HUES64 (cell line): ENCODE results near the gene RLIM.
A peak's percentile ranks its signal among the peaks of the same experiment; 100 is the strongest.

Experiments used
- H3K27ac ChIP-seq: 2 replicates; pipeline ENCODE4 v1.7.0; 2013; ENCODE audit warnings: low read depth, low read length, inconsistent platforms
- H3K27me3 ChIP-seq: 2 replicates; pipeline ENCODE4 v1.6.1; 2013; ENCODE audit warnings: mild to moderate bottlenecking, low read length; ENCODE audit not compliant: insufficient read depth
- H3K36me3 ChIP-seq: 2 replicates; pipeline ENCODE4 v1.6.1; 2013; ENCODE audit warnings: mild to moderate bottlenecking, low read length; ENCODE audit not compliant: insufficient read depth
- H3K4me1 ChIP-seq: 2 replicates; pipeline ENCODE4 v1.6.1; 2013; ENCODE audit warnings: mild to moderate bottlenecking, low read length, moderate library complexity; ENCODE audit not compliant: insufficient read depth
- H3K4me3 ChIP-seq: 2 replicates; pipeline ENCODE4 v1.5.1; 2013; ENCODE audit warnings: mild to moderate bottlenecking, low read length, moderate library complexity
- H3K9ac ChIP-seq: 2 replicates; pipeline ENCODE4 v1.6.1; 2013; ENCODE audit warnings: mild to moderate bottlenecking, low read depth, low read length
- H3K9me3 ChIP-seq: 2 replicates; pipeline ENCODE4 v1.6.1; 2013; ENCODE audit warnings: low read depth, low read length; ENCODE audit not compliant: insufficient read depth
- WGBS: fragments of 150-250, 120-280 bp; methylation state at CpG from one replicate; pipeline ENCODE4 v1.1.7; 2013; ENCODE audit warnings: missing lambda C conversion rate; 5-methylcytosine and 5-hydroxymethylcytosine counted together

Gene RLIM

GRCh38 chrX:74579597-74580198 lies 34.7 kb downstream of the RLIM start:
- WGBS = 82% methylated on average over 3 of the region's 3 CpGs
- Histone ChIP-seq H3K36me3 (no peaks in the 10 kb centered on the region), H3K27me3 (no peaks in the 10 kb centered on the region), H3K9me3 (no peaks in the 10 kb centered on the region), H3K4me3 (no peak overlapping the region), H3K27ac (no peak overlapping the region), H3K4me1 (no peaks in the 10 kb centered on the region), H3K9ac (no peak overlapping the region)

DNA sequence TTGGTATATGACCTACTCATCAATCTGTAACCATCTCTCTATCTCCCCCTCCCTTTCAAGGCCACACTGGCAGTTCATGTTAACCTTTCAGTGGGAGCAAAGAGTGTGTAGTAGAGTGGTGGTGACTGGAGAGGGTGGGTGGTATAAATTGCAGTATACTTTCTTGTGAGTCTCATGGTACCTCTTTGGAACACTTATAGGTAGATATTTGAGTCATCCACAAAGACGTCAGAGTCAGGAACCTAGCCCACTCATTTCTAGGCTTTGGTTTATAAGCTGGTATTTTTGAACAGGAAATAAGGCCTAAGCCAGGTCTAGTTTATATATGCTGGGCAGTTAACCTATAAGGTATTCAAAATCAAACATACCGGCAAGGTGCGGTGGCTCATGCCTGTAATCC lies 36.3 kb downstream of the RLIM start:
- WGBS = 97% methylated on average over 3 of the region's 3 CpGs
- no peaks in the 10 kb centered on the region for H3K9me3 ChIP-seq
- H3K27ac ChIP-seq = no peak overlapping the region
- no peak overlapping the region for H3K4me3 ChIP-seq
- no peak overlapping the region for H3K9ac ChIP-seq
- H3K27me3 ChIP-seq = no peaks in the 10 kb centered on the region
- no peaks in the 10 kb centered on the region for H3K4me1 ChIP-seq
- no peaks in the 10 kb centered on the region for H3K36me3 ChIP-seq

GRCh38 chrX:74557378-74557777 lies 57.0 kb downstream of the RLIM start:
- H3K9me3 ChIP-seq = no peaks in the 10 kb centered on the region
- H3K9ac ChIP-seq = no peak overlapping the region
- H3K27ac ChIP-seq = no peak overlapping the region
- no peaks in the 10 kb centered on the region for H3K36me3 ChIP-seq
- H3K27me3 ChIP-seq = no peaks in the 10 kb centered on the region
- no peaks in the 10 kb centered on the region for H3K4me1 ChIP-seq
- WGBS = no CpG with 5 or more reads among the region's 2 CpGs
- no peak overlapping the region for H3K4me3 ChIP-seq

DNA sequence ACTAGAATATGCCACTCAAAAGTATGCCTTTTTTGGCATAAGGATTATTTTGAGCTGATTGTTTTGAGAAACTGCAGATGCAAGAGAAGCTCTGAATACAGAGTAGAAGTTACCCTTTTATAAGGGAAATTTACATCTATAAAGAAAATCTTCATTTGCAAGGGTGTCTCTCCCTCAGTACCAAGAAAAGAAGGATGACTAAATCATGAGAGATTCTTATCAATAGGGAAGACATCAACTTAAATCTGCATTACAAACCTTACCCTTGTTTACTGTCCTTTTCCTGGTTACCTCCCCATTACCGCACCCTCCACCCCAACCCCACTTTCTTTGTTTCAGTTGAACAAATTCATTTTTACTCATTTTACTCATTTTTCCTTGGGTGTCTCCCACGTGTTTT lies 62.5 kb downstream of the RLIM start:
- Histone ChIP-seq H3K4me1 (0 out of 2 replicates have a peak, but pooled peaks cover 3% of the 10 kb centered on the region), H3K4me3 (no peak overlapping the region), H3K27me3 (no peaks in the 10 kb centered on the region), H3K27ac (peak overlapping the region; percentile 59; the same call in 1 of the 2 replicates), H3K36me3 (no peaks in the 10 kb centered on the region), H3K9me3 (no peaks in the 10 kb centered on the region), H3K9ac (no peak overlapping the region)
- 63% methylated on average over 1 of the region's 2 CpGs for WGBS

- Histone ChIP-seq H3K36me3 (no peaks in the 10 kb centered on the region), H3K9ac (no peak overlapping the region), H3K27ac (no peak overlapping the region), H3K27me3 (no peaks in the 10 kb centered on the region), H3K4me3 (no peak overlapping the region), H3K4me1 (0 out of 2 replicates have a peak, but pooled peaks cover 3% of the 10 kb centered on the region), H3K9me3 (no peaks in the 10 kb centered on the region)
- WGBS = 27% methylated on average over 24 of the region's 24 CpGs
Measured at GRCh38 chrX:74550295-74550802, 64.1 kb downstream of the RLIM start.

- Histone ChIP-seq H3K9ac (no peak overlapping the region), H3K4me1 (0 out of 2 replicates have a peak, but pooled peaks cover 3% of the 10 kb centered on the region), H3K36me3 (no peaks in the 10 kb centered on the region), H3K27ac (no peak overlapping the region), H3K27me3 (no peaks in the 10 kb centered on the region), H3K4me3 (no peak overlapping the region), H3K9me3 (no peaks in the 10 kb centered on the region)
- 79% methylated on average over 1 of the region's 1 CpG for whole genome bisulfite sequencing
Measured at GRCh38 chrX:74546984-74547383, 67.4 kb downstream of the RLIM start.

DNA sequence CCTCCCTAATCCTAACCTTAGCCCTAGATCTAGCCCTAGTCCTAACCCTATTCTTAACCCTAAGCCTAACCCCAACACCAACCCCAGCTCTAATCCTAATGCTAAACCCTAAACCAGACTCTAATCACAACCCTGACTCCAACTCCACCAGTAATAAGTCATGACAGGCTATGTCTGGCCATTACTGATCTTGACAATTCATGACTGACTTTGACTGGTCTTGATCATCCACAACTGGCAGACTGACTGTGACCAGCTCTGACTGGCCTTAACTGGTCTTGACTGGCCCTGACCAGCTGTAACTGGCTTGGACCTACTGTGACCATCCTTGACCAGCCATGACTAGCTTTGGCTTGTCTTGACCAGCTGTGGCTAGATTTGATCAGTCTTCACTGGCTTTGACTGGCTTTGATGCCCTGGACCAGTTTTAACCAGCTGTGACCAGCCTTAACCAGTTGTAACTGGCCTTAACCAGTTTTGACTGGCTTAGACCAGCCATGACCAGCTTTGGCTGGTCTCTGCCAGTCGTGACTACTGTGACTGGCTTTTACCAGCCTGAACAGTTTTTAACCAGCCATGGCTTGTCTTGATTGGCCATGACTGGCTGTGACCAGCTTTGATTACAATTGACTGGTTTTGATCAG lies 68.4 kb downstream of the RLIM start:
- 84% methylated on average over 1 of the region's 1 CpG for WGBS
- H3K4me1 ChIP-seq = 0 out of 2 replicates have a peak, but pooled peaks cover 3% of the 10 kb centered on the region

DNA sequence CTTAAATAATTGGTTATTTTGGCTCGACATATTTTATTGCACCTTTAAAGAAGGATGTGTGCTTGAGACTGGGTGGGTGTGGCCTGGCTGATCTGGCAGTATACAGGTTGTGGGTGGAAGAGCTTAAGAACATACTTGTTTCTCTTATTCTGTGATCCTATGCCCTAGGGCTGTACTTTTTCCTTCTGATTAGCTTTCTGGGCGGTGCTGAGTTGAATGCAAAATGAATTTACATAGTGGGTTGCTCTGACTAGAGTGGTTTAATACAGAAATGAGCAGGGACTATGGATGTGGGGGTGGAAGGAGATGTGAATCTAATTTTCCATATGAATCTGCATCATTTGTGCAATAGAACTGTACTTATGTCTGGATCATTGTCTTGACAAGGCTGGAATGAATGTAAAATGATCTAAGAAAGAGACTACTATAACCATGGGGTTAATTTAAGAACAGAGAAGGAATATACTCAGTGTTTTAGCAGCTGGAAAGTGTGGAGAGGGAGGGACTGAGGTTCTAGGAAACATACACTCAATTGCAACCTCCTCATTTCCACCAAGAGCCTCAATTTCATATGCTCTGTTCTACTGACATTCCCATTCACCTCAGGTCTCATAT lies 73.7 kb downstream of the RLIM start:
- 90% methylated on average over 2 of the region's 2 CpGs for WGBS

More for the DNA sequence above, 68.4 kb downstream of the RLIM start:
- no peaks in the 10 kb centered on the region for H3K9me3 ChIP-seq
- no peak overlapping the region for H3K9ac ChIP-seq
- no peaks in the 10 kb centered on the region for H3K27me3 ChIP-seq
- H3K27ac ChIP-seq = no peak overlapping the region
- H3K36me3 ChIP-seq = no peaks in the 10 kb centered on the region
- no peak overlapping the region for H3K4me3 ChIP-seq

DNA sequence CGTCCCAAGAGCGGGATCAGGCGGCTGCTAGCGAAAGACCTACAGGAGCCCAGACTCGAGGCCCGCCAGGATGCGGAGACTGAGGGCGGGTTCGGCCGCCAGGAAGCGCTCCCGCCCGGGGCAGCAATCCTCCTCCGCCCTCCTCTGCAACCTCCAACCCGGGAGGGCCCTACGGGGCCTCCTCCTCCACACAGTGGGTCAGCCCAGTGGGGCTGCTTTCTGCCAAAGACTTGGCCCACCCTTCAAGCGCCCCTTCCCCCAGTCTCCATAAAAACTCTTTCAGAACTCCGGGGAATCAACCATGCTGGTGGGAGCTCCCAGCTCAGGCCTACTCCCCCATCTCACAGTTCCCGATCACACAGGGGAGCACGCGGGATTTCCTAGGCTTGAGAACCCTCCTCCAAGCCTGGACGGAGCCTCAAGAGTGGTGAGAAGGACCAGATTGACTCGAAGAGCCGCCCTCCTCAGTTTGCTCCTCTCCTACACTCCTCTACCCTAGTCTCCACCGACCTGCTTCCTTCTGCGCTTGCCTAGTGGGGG lies 77.5 kb downstream of the RLIM start:
- no peak overlapping the region; the same call in 1 of the 2 replicates for H3K27ac ChIP-seq
- peak overlapping the region; percentile 60 for H3K4me3 ChIP-seq
- peak overlapping the region; percentile 64 for H3K9ac ChIP-seq
- no peaks in the 10 kb centered on the region for H3K27me3 ChIP-seq
- H3K36me3 ChIP-seq = no peaks in the 10 kb centered on the region
- no peaks in the 10 kb centered on the region for H3K9me3 ChIP-seq
- peaks cover 10% of the 10 kb centered on the region for H3K4me1 ChIP-seq
- WGBS = 2% methylated on average over 22 of the region's 26 CpGs

More for the DNA sequence above, 73.7 kb downstream of the RLIM start:
- H3K4me1 ChIP-seq = peaks cover 10% of the 10 kb centered on the region
- H3K9me3 ChIP-seq = no peaks in the 10 kb centered on the region
- H3K27ac ChIP-seq = no peak overlapping the region
- no peaks in the 10 kb centered on the region for H3K27me3 ChIP-seq
- H3K9ac ChIP-seq = no peak overlapping the region
- no peaks in the 10 kb centered on the region for H3K36me3 ChIP-seq
- H3K4me3 ChIP-seq = no peak overlapping the region

- no peaks in the 10 kb centered on the region for H3K9me3 ChIP-seq
- H3K27ac ChIP-seq = no peak overlapping the region; the same call in 1 of the 2 replicates
- peak overlapping the region; percentile 60 for H3K4me3 ChIP-seq
- under 1% methylated on average over 48 of the region's 48 CpGs for WGBS
- no peaks in the 10 kb centered on the region for H3K36me3 ChIP-seq
- H3K27me3 ChIP-seq = no peaks in the 10 kb centered on the region
- peak overlapping the region; percentile 64 for H3K9ac ChIP-seq
- peaks cover 10% of the 10 kb centered on the region for H3K4me1 ChIP-seq
Measured at GRCh38 chrX:74536152-74536831, 78.1 kb downstream of the RLIM start.
